ENCODE results near the gene TRAPPC3.
A peak's percentile ranks its signal among the peaks of the same experiment; 100 is the strongest.

The TRAPPC3 gene

DNA sequence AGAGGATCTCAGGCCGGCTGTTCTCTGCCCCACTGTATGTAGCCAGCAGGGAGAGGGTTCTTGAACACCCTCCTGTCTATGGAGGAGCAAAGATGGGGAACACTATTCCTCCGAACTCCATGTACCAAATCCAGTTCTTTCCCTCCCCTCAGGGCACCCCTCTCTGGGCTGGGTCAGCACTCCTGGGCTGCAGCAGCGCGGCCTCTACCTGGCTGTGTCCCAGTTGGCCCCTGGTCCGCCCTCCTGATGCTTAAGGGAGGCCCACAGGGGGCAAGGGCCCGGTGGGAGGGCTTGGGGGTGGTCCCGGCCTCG, 61.1 kb downstream of the TRAPPC3 start:
- no peak for TF ChIP-seq KLF16 (tag by site-specific recombination; IDR thresholded peaks at IDR 0.05)
- no peak for TF ChIP-seq ZNF621 (tag by site-specific recombination; IDR thresholded peaks at IDR 0.05)
- TF ChIP-seq ZIC2 (tag by site-specific recombination; IDR thresholded peaks at IDR 0.05), result peak; percentile 89; the same call in 1 of the 2 replicates
- no peak for TF ChIP-seq ZNF501 (tag by site-specific recombination; IDR thresholded peaks at IDR 0.05)
- no peak for TF ChIP-seq ZNF121 (tag by site-specific recombination; IDR thresholded peaks at IDR 0.05)
- TF ChIP-seq, protein P1, sequence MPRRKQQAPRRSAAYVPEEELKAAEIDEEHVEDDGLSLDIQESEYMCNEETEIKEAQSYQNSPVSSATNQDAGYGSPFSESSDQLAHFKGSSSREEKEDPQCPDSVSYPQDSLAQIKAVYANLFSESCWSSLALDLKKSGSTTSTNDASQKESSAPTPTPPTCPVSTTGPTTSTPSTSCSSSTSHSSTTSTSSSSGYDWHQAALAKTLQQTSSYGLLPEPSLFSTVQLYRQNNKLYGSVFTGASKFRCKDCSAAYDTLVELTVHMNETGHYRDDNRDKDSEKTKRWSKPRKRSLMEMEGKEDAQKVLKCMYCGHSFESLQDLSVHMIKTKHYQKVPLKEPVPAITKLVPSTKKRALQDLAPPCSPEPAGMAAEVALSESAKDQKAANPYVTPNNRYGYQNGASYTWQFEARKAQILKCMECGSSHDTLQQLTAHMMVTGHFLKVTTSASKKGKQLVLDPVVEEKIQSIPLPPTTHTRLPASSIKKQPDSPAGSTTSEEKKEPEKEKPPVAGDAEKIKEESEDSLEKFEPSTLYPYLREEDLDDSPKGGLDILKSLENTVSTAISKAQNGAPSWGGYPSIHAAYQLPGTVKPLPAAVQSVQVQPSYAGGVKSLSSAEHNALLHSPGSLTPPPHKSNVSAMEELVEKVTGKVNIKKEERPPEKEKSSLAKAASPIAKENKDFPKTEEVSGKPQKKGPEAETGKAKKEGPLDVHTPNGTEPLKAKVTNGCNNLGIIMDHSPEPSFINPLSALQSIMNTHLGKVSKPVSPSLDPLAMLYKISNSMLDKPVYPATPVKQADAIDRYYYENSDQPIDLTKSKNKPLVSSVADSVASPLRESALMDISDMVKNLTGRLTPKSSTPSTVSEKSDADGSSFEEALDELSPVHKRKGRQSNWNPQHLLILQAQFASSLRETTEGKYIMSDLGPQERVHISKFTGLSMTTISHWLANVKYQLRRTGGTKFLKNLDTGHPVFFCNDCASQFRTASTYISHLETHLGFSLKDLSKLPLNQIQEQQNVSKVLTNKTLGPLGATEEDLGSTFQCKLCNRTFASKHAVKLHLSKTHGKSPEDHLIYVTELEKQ (tag by site-specific recombination; IDR thresholded peaks at IDR 0.05; ENCODE audit: borderline replicate concordance), result no peak
- TF ChIP-seq ZNF114 (tag by site-specific recombination; IDR thresholded peaks at IDR 0.05), result no peak
- TF ChIP-seq, protein P2, sequence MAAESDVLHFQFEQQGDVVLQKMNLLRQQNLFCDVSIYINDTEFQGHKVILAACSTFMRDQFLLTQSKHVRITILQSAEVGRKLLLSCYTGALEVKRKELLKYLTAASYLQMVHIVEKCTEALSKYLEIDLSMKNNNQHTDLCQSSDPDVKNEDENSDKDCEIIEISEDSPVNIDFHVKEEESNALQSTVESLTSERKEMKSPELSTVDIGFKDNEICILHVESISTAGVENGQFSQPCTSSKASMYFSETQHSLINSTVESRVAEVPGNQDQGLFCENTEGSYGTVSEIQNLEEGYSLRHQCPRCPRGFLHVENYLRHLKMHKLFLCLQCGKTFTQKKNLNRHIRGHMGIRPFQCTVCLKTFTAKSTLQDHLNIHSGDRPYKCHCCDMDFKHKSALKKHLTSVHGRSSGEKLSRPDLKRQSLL (tag by site-specific recombination; IDR thresholded peaks at IDR 0.05), result no peak
- ChIA-PET CTCF (no interaction called here), POLR2A (no interaction called here)
- no peaks in the 10 kb centered on the region for H3K9me3 ChIP-seq (ENCODE audit: control insufficient read depth, insufficient read depth, low read depth, low read length)
- peak overlapping the region; percentile 65; the same call in 1 of the 2 replicates for H3K27ac ChIP-seq (ENCODE audit: extremely low read depth, low read depth, low read length)
- no peaks in the 10 kb centered on the region for H3K4me1 ChIP-seq (ENCODE audit: control insufficient read depth, insufficient read depth, low read length)
- H3K4me3 ChIP-seq (ENCODE audit: low read depth, low read length), result peak overlapping the region; percentile 91
- H3K36me3 ChIP-seq (ENCODE audit: control insufficient read depth in 2 of 2, insufficient read depth in 1 of 2, low read length in 2 of 2), result peaks cover 4 to 34% of the 10 kb centered on the region in 2 experiments; a peak in 2 of 3 replicates

DNA sequence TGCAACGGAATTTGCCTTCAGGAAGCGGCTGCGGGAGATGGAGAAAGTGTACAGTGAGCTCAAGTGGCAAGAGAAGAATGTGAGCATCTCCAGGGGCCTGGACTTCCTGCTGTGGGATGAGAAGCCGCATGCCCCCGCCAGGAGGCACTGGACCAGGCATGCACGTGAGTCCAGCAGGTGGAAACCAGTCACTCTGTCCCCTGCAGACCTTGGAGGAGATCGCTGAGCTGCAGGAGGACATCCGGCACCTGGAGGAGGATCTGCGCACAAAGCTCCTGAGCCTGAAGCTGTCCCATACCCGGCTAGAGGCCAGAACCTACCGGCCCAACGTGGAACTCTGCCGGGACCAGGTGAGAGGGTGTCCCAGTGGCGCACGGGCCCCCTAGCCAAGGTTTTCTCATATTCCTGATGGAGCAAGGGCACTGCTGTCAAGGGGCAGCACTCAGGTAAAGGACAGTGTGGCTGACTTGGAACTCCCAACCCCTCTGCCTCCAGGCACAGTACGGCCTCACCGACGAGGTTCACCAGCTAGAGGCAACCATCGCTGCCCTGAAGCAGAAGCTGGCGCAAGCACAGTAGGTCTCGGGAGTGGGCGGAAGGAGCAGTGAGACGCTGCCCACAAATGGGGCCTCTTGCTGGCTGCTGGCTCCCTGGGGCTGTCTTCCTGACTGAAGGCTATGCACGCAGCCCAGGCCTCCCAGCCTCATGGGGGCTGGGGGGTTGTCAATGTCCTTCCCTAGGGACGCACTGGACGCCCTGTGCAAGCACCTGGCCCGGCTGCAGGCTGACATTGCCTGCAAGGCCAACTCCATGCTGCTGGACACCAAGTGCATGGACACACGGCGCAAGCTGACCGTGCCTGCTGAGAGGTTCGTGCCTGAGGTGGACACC, 61.8 kb downstream of the TRAPPC3 start:
- ChIA-PET CTCF (interaction anchor here (0.5 to 1.2 kb wide), 5 partner anchors 51 to 1348 kb away, joined by 3 to 5 read pairs (median 4); no protein-coding TSS in a partner anchor), POLR2A (interaction anchor here (0.5 kb wide), 1 partner anchor 208 kb away, joined by 3 read pairs; no protein-coding TSS in a partner anchor)
- Histone ChIP-seq H3K4me3 (ENCODE audit: low read depth, low read length) (no peak overlapping the region), H3K36me3 (ENCODE audit: control insufficient read depth in 2 of 2, insufficient read depth in 1 of 2, low read length in 2 of 2) (peaks cover 4 to 26% of the 10 kb centered on the region in 2 experiments; a peak in 2 of 3 replicates), H3K9me3 (ENCODE audit: control insufficient read depth, insufficient read depth, low read depth, low read length) (no peaks in the 10 kb centered on the region), H3K27ac (ENCODE audit: extremely low read depth, low read depth, low read length) (no peak overlapping the region), H3K4me1 (ENCODE audit: control insufficient read depth, insufficient read depth, low read length) (no peaks in the 10 kb centered on the region)
- TF ChIP-seq, protein P3, sequence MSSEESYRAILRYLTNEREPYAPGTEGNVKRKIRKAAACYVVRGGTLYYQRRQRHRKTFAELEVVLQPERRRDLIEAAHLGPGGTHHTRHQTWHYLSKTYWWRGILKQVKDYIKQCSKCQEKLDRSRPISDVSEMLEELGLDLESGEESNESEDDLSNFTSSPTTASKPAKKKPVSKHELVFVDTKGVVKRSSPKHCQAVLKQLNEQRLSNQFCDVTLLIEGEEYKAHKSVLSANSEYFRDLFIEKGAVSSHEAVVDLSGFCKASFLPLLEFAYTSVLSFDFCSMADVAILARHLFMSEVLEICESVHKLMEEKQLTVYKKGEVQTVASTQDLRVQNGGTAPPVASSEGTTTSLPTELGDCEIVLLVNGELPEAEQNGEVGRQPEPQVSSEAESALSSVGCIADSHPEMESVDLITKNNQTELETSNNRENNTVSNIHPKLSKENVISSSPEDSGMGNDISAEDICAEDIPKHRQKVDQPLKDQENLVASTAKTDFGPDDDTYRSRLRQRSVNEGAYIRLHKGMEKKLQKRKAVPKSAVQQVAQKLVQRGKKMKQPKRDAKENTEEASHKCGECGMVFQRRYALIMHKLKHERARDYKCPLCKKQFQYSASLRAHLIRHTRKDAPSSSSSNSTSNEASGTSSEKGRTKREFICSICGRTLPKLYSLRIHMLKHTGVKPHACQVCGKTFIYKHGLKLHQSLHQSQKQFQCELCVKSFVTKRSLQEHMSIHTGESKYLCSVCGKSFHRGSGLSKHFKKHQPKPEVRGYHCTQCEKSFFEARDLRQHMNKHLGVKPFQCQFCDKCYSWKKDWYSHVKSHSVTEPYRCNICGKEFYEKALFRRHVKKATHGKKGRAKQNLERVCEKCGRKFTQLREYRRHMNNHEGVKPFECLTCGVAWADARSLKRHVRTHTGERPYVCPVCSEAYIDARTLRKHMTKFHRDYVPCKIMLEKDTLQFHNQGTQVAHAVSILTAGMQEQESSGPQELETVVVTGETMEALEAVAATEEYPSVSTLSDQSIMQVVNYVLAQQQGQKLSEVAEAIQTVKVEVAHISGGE (tag by site-specific recombination; conservative IDR thresholded peaks at IDR 0.05; ENCODE audit: low read depth), result no peak
- TF ChIP-seq, protein P4, sequence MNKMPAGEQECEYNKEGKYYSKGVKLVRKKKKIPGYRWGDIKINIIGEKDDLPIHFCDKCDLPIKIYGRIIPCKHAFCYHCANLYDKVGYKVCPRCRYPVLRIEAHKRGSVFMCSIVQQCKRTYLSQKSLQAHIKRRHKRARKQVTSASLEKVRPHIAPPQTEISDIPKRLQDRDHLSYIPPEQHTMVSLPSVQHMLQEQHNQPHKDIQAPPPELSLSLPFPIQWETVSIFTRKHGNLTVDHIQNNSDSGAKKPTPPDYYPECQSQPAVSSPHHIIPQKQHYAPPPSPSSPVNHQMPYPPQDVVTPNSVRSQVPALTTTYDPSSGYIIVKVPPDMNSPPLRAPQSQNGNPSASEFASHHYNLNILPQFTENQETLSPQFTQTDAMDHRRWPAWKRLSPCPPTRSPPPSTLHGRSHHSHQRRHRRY (tag by site-specific recombination; IDR thresholded peaks at IDR 0.05), result no peak
- TF ChIP-seq ZNF561 (tag by site-specific recombination; IDR thresholded peaks at IDR 0.05; ENCODE audit: borderline replicate concordance) (no peak), ZIC2 (tag by site-specific recombination; IDR thresholded peaks at IDR 0.05) (peak; percentile 61), GLIS1 (tag by site-specific recombination; IDR thresholded peaks at IDR 0.05) (peak; percentile 62), BCL11A (tag by site-specific recombination; IDR thresholded peaks at IDR 0.05; ENCODE audit: low read depth) (no peak), ZNF354C (tag by site-specific recombination; IDR thresholded peaks at IDR 0.05; ENCODE audit: borderline replicate concordance, low read depth) (no peak), ZFHX2 (tag by site-specific recombination; conservative IDR thresholded peaks at IDR 0.05) (peak; percentile 30; the same call in 1 of the 2 replicates)
